GM04503 (cell line): ENCODE data around the gene NRF1.

Experiments used
- DNase-seq: peaks from one replicate; pipeline ENCODE4 v3.0.0-alpha.2; 2012; ENCODE audit warnings: low read depth

NRF1 gene

DNA sequence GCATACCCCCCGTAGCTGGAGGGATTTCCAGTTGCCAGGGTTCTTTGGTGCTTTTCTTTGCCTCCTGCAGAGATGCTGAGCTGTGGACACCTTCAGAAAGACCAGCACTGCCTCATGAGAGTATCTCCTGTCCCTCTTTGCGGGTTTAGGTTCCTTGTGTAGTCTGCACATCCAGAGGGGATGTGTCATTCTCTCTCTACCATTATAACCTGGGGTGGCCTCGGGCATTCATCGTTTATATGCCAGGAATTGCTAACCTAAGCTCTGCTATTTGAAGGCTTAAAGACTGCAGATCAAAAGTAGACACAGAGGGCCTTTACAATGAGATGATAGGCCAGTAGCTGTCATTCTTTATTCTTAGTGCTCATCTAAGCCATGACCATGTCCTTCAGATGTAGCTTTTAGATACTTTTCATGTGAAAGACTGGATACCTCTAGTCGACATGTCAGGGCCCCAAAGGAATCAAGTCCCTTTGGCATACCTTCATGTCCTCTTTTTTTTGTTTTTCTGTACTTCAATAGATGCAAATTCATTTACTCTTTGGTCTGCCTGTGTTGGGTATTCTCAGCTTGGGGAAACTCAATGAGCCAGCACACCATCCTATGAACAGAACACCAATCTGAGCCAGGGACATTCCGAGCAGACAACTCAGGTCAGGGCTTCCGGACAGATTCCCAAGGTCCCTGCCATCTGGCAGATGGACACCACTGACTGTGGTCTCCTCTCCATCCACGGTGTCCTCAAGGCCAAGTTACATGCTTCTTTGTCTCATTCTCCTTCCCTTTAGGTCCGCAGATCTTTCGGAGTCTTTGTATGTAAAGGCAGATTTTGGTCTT, 129.3 kb downstream of the NRF1 start:
- DNase-seq: no peak

DNA sequence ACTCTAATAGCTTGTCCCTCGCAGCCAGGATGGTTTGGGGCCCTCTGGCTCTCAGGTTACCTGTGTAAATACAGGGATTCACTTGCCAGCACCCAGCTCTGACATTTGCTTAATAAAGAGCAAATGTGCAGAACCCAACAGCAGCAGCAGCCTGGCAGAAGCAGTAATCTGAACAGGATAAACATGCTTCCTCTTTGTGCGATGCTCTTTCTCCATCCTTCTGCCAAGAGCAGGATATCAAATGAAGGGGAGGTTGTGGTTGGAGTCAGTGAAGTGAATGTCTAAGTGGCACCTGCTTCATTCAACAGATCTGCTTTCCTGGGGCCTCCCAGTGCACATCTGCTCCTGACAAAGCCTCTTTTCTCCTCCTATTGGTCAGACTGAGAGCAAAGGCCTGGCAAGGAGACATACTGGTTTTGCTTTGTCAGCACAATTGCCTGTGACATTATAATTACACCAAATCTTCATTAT, 130.3 kb downstream of the NRF1 start:
- no peak for DNase-seq

GRCh38 chr7:129742256-129742655, 130.7 kb downstream of the NRF1 start:
- DNase-seq: no peak

- no peak for DNase-seq
Observed at GRCh38 chr7:129746857-129747529, 135.5 kb downstream of the NRF1 start.

DNA sequence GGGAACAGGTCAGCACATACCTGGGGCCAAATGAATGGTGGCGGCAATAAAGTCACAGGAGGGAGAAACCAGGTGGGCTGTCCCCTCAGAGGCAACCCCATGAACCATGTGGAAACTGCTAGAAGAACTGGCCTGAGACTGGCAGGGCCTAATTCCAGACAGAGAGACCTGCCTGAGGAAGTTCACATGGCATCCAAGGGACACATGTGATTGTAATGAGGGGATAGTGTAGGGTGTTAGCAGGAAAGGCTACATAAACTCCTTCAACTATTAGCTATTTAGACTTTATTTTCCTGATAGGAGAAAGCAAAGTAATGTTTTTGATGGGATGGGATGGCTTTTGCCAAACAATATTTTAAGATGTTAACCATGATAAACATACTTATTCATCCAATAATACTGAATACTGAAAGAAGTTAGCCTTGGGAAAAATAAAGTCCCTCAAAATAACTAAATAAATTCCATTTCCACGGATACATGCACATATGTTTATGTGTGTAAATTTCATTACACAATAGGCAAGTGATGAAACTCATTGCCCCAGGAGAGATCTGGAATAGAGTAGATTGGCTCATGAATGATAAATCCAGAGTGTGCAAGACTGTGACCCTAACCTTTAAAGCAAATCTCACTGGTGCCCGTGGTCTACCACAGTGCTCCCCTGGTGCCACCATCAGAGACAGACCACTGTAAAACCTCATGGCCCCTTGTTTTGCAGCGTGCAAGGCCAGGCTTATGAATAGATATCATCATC, 137.0 kb downstream of the NRF1 start:
- DNase-seq: peak; percentile 0

- DNase-seq: no peak
Observed at GRCh38 chr7:129750091-129750490, 138.6 kb downstream of the NRF1 start.

DNA sequence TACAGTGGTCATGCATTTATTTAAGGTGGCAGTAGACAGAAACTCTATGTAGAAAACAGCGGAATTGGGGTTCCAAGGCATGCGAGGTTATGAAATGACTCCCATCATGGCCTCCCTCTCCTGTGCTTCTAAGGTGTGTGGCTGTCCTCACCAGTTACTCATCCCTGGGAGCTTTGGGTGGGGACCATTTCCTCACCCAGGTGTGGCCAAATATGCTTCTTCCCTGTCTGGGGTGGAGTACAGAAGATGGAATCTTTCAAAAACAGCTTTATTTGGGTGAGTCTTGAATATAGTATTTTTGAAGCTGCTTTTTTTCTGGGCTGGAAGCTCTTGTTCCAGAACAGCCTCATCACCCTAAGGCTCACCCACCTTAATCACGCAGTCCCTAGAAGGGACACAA, 139.0 kb downstream of the NRF1 start:
- no peak for DNase-seq

- no peak for DNase-seq
Observed at GRCh38 chr7:129751916-129752315, 140.4 kb downstream of the NRF1 start.

DNA sequence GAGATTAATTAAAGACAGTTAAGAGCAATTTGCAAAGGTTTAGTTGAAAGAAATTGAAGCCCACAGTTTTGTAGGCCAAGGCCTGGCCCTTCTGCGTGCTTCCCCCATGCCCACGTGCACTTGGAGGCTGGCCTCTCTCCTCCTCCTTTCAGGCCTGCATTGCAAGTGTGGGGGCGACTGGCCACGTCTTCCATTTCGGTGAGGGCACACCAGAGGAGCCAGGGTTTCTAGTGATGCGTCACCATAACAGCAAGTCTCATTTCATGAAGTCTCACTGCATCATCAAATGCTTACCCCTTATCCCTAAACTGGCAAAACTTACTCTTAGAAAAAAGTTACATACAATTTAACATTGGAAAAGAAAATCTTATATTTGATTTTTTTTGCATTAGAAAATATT, 141.2 kb downstream of the NRF1 start:
- no peak for DNase-seq

DNA sequence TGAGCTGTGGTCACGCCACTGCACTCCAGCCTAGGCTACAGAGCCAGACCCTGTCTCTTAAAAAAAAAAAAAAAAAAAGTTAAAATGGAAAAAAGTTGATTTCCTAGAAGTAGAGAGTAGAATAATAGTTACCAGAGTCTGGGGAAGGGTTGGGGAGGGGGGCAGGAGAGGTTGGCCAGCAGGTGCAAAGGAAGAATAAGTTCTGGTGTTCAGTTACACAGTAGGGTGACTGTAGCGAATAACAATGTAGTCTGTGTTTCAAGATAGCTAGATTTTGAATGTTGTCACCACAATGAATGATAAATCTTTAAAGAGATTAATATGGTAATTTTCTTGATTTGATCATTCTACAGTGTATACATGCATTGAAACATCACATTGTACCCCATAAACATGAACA, 142.9 kb downstream of the NRF1 start:
- no peak for DNase-seq

- no peak for DNase-seq
Observed at GRCh38 chr7:129757991-129758390, 146.5 kb downstream of the NRF1 start.

GRCh38 chr7:129762387-129762969, 151.0 kb downstream of the NRF1 start:
- DNase-seq: no peak

GRCh38 chr7:129764247-129765084, 152.9 kb downstream of the NRF1 start:
- DNase-seq: no peak

DNA sequence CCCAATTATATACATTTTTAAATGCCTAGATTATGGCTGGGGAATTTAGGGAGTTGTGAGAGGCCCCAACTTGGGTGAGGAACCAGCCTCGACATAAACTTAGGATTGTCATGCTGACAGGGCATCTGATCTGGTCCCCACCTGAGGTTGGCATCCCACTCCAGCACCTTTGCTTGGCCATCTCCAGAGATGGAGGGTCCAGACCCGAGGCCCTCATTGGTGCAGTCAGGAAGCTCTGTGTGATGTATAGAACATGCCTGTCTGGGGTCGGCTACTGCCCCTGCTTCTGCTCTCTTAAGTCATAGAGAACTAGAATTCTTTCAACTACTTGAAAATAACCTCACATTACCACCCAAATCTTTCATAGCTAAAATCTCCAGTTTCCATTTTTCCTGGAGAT, 153.8 kb downstream of the NRF1 start:
- DNase-seq: no peak

- no peak for DNase-seq
Observed at GRCh38 chr7:129767120-129768015, 155.8 kb downstream of the NRF1 start.

- DNase-seq: no peak
Observed at GRCh38 chr7:129768614-129769399, 157.3 kb downstream of the NRF1 start.

DNA sequence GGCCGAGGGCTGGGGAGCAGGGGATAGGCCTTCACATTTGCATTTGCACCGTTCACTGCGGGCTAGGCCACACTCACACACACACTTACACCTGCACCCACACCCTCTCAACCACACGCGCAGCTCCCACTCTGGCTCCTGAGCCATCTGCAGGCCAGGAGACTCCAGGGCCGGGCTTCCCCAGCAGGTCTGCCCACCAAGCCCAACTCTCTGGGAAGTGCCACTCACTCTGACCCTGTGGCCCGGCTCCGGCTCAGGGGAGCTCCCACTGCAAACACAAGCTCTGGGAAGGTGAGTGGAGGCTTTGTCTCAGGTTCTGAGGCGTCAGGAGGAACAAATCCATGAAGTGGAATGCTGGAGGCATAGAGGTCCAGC, 157.9 kb downstream of the NRF1 start:
- DNase-seq: no peak

GRCh38 chr7:129769866-129770808, 158.6 kb downstream of the NRF1 start:
- DNase-seq: no peak
